ENCODE measurements around the gene CYBA.
A peak's percentile ranks its signal among the peaks of the same experiment; 100 is the strongest.

The CYBA gene

DNA sequence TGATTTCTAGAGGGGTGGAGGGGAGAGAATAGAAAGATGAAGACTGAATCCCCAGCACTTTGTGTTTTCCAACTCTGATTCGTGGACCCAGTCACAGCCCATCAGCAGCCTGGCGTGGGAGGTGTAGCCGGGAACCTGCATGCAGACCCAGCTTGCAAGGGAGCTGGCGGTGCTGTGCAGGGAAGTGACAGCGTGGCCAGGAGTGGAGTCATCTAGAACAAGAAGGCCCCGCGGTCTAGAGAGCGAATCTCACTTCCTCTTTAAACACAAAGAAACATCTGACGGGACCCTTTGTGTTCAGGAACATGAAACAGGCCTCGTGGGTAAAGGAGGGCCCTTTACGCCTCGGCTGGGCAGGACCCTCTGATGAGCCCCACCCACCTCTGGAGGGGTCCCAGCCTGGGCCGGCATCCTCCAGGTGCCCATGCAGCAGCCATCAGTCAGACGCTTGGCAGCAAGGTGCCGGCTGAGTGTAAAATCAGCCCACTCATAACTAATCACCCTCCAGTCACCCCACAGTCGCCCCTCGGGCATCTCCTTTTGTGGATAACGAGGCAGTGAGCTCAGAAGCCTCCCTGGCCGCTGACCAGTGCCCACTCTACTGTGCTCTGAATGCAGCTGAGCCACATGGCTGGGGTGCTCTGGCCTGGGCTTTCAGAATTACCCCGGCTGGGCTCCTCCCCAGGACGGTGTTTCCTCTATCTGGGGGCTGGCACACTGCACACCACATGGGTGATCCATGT is 31.0 kb upstream of the CYBA start:
- TF ChIP-seq, protein P1, sequence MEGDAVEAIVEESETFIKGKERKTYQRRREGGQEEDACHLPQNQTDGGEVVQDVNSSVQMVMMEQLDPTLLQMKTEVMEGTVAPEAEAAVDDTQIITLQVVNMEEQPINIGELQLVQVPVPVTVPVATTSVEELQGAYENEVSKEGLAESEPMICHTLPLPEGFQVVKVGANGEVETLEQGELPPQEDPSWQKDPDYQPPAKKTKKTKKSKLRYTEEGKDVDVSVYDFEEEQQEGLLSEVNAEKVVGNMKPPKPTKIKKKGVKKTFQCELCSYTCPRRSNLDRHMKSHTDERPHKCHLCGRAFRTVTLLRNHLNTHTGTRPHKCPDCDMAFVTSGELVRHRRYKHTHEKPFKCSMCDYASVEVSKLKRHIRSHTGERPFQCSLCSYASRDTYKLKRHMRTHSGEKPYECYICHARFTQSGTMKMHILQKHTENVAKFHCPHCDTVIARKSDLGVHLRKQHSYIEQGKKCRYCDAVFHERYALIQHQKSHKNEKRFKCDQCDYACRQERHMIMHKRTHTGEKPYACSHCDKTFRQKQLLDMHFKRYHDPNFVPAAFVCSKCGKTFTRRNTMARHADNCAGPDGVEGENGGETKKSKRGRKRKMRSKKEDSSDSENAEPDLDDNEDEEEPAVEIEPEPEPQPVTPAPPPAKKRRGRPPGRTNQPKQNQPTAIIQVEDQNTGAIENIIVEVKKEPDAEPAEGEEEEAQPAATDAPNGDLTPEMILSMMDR (IDR thresholded peaks at IDR 0.05; ENCODE audit: low read depth, low read length, missing control alignments): no peak
- no peak overlapping the region for H3K4me3 ChIP-seq (ENCODE audit: low read depth, low read length)
- DNase-seq (ENCODE audit: low read depth): no peak
- in situ Hi-C loops (cut with HindIII; ENCODE audit: low sequenced_read_pairs): no loop called here

DNA sequence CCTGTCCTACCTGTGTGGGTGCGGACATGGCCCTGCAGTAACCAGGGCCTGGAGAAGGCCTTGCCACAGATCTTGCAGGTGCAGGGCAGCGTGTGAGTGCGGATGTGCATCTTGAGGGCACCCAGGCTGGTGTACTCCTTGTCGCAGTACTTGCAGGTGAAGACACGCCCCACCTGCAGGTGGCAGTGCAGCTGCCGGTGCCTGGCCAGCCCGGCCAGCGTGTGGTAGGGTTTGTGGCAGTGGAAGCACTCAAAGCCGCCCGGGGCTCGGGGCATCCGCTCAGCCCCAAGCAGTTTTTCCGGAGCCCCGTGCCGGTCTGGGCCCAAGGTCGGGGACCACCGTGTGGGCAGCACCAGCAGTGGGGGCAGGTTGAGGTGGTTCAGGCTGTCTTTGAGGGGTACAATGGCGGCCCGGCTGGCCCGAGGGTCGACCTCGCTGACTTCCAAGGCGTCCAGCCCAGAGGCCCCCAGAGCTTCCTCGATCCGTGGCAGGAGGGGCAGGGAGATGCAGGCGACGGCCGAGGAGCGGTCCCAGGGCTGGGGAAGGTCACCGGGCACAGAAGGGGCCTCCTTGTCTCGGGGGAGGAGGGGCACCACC is 30.3 kb upstream of the CYBA start:
- in situ Hi-C loops (cut with HindIII; ENCODE audit: low sequenced_read_pairs): no loop called here
- DNase-seq (ENCODE audit: low read depth): no peak
- H3K4me3 ChIP-seq (ENCODE audit: low read depth, low read length): no peak overlapping the region
- TF ChIP-seq, protein P1 (IDR thresholded peaks at IDR 0.05; ENCODE audit: low read depth, low read length, missing control alignments): peak; percentile 17

GRCh38 chr16:88680554-88681083 is 29.8 kb upstream of the CYBA start:
- TF ChIP-seq, protein P1 (IDR thresholded peaks at IDR 0.05; ENCODE audit: low read depth, low read length, missing control alignments): no peak
- in situ Hi-C loops (cut with HindIII; ENCODE audit: low sequenced_read_pairs): no loop called here
- H3K4me3 ChIP-seq (ENCODE audit: low read depth, low read length): no peak overlapping the region
- DNase-seq (ENCODE audit: low read depth): no peak

- H3K4me3 ChIP-seq (ENCODE audit: low read depth, low read length): no peak overlapping the region
- in situ Hi-C loops (cut with HindIII; ENCODE audit: low sequenced_read_pairs): loop anchor here (10.0 kb wide), 1 partner anchor 106 kb away; the partner anchor contains the start of gene PIEZO1
- TF ChIP-seq, protein P1 (IDR thresholded peaks at IDR 0.05; ENCODE audit: low read depth, low read length, missing control alignments): no peak
- DNase-seq (ENCODE audit: low read depth): no peak
Measured at GRCh38 chr16:88678224-88678979, 27.5 kb upstream of the CYBA start.

DNA sequence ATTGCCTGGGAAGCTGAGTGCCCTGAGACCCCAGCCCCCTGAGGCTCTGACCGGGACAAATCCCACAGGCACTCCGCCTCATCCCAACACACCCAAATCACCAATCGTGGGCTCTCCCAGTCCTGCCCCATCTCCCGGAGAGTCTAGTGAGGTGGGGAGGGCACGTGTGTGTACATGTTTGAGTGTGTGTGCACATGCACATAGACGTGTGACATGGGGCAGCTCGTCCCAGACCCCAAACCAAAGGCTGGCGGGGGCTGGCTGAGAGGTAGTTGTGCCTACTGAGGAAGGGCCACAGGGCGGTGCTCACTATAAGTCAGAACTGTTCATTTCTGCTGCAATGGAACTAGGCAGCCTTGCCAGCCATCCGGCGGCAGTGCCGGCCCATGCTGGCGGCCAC is 26.9 kb upstream of the CYBA start:
- no peak for DNase-seq (ENCODE audit: low read depth)
- H3K4me3 ChIP-seq (ENCODE audit: low read depth, low read length): no peak overlapping the region
- TF ChIP-seq, protein P1 (IDR thresholded peaks at IDR 0.05; ENCODE audit: low read depth, low read length, missing control alignments): no peak
- in situ Hi-C loops (cut with HindIII; ENCODE audit: low sequenced_read_pairs): loop anchor here (10.0 kb wide), 1 partner anchor 107 kb away; the partner anchor contains the start of gene PIEZO1
